SW 1271 (cell line): Measurements from ENCODE around the gene DIRAS1.
"Not testable (repeated sequence)": the region's sequence is repeated elsewhere in the genome, so short reads cannot be mapped to it uniquely, and the experiment has no call there.

Experiments used
- DNase-seq, 2 experiments: peaks; one replicate each; lab custom pipeline; 2025; lab: John Stamatoyannopoulos, UW

DIRAS1 gene

GRCh38 chr19:2726904-2727639, 5.9 kb upstream of the DIRAS1 start:
- no peak for DNase-seq

GRCh38 chr19:2726160-2726855, 5.1 kb upstream of the DIRAS1 start:
- no peak for DNase-seq

GRCh38 chr19:2724148-2724557, 3.0 kb upstream of the DIRAS1 start:
- DNase-seq = no peak

GRCh38 chr19:2723747-2724146, 2.6 kb upstream of the DIRAS1 start:
- DNase-seq = no peak

- DNase-seq = no peak
Observed at GRCh38 chr19:2723345-2723715, 2.2 kb upstream of the DIRAS1 start.

- peak in 1 of 2 experiments; percentile 51 for DNase-seq
Observed at GRCh38 chr19:2722541-2723344, 1.6 kb upstream of the DIRAS1 start.

- DNase-seq = no peak
Observed at GRCh38 chr19:2721570-2722540, 683 bp upstream of the DIRAS1 start.

GRCh38 chr19:2719920-2720776, 1.0 kb downstream of the DIRAS1 start:
- peak in 1 of 2 experiments; percentile 9 for DNase-seq

- DNase-seq = no peak
Observed at GRCh38 chr19:2719232-2719735, 1.9 kb downstream of the DIRAS1 start.

- no peak for DNase-seq
Observed at GRCh38 chr19:2717638-2718541, 3.3 kb downstream of the DIRAS1 start.

- no peak for DNase-seq
Observed at GRCh38 chr19:2716722-2717637, 4.2 kb downstream of the DIRAS1 start.

- DNase-seq = no peak
Observed at GRCh38 chr19:2716275-2716650, 4.9 kb downstream of the DIRAS1 start.

- no peak for DNase-seq
Observed at GRCh38 chr19:2715470-2716274, 5.5 kb downstream of the DIRAS1 start.

GRCh38 chr19:2714531-2715269, 6.5 kb downstream of the DIRAS1 start:
- DNase-seq = no peak

GRCh38 chr19:2714102-2714501, 7.1 kb downstream of the DIRAS1 start:
- not testable (repeated sequence) for DNase-seq

GRCh38 chr19:2713170-2713569, 8.0 kb downstream of the DIRAS1 start:
- DNase-seq = not testable (repeated sequence)

- no peak for DNase-seq
Observed at GRCh38 chr19:2711875-2712205, 9.3 kb downstream of the DIRAS1 start.
